Heart left ventricle (tissue), 13 donors: Measurements from ENCODE around the gene OR2AJ1.

Source experiments
- POLR2A ChIP-seq, 2 donors: fragments of 450-650 bp; IDR thresholded peaks; one replicate each; pipeline ENCODE4 v1.6.1; 2017; ENCODE audit warnings: antibody characterized with exemption in 2 of 2, mild to moderate bottlenecking in 2 of 2, moderate library complexity in 2 of 2
- TF ChIP-seq, protein P1 (sequence below), 12 donors: fragments of 200-600 bp; sonication (generic) in 4 of 12; IDR thresholded peaks; one replicate each; pipeline versions ENCODE4 v1.5.0 to v1.8.0; 2018 to 2022; ENCODE audit warnings: antibody characterized with exemption in 12 of 12, mild to moderate bottlenecking in 5 of 12
- donor health status: ischemic (EF 13 %, LVEDD 7.1; RV severe dilation, severe dysfunction).
- donor health status: DM: no; HTN: yes; CAD: no.
- donor health status: DM: no; HTN: no; CAD: no.
- donor health status: ischemic (EF 25% LVEDD 6.9; RV normal size, moderate dysfunction).
- donor health status: ischemic (EF 25% LVEDD 5.7; RV mildly dilated, moderate dysfunction).
- donor health status: ischemic (EF 35%, LVEDD 5.7; RV mildly dilated, moderate dysfunction).
- donor health status: nonischemic (EF 11% LVEDD 7.7; RV severe dilation, severe dysfunction).
- donor health status: DM: yes; HTN: yes; CAD: no.
- donor health status: PGD.
- donor health status: ischemic (EF 29% LVEDD 5.4; RV normal size, mild dysfunction).
- donor health status: nonischemic (EF 23%, LVEDD 6.1; RV moderate dilation, normal function).

DNA sequence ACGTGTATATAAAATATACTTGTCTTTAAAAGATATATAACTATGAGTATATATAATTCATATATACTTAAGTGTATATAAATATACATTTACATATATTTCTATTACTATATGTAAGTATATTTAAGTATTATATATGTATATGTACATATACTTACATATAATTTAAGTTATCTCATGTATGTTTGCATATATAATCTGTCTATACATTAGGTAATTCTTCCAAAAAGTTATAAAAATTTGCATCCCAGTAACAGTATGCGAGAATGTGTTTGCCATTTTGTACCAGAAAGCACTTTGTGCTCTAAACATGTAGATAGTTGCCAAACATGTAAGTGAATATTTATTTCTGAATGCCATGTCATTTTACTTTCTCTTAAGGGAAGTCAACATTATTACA, 40.2 kb downstream of the OR2AJ1 start, which contains the start of gene OR2AK2:
- TF ChIP-seq, protein P1, sequence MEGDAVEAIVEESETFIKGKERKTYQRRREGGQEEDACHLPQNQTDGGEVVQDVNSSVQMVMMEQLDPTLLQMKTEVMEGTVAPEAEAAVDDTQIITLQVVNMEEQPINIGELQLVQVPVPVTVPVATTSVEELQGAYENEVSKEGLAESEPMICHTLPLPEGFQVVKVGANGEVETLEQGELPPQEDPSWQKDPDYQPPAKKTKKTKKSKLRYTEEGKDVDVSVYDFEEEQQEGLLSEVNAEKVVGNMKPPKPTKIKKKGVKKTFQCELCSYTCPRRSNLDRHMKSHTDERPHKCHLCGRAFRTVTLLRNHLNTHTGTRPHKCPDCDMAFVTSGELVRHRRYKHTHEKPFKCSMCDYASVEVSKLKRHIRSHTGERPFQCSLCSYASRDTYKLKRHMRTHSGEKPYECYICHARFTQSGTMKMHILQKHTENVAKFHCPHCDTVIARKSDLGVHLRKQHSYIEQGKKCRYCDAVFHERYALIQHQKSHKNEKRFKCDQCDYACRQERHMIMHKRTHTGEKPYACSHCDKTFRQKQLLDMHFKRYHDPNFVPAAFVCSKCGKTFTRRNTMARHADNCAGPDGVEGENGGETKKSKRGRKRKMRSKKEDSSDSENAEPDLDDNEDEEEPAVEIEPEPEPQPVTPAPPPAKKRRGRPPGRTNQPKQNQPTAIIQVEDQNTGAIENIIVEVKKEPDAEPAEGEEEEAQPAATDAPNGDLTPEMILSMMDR (IDR thresholded peaks at IDR 0.05) = no peak
- no peak for TF ChIP-seq POLR2A (IDR thresholded peaks at IDR 0.05)
